Ishikawa (cell line): ENCODE measurements around the gene RPL18.

ENCODE experiments used
- CREB1 ChIP-seq: IDR thresholded peaks from 2 replicates; pipeline ENCODE4 v1.6.1; 2012; ENCODE audit warnings: low read depth
- ZBTB7A ChIP-seq: IDR thresholded peaks from 2 replicates; pipeline ENCODE4 v1.6.1; 2012; ENCODE audit warnings: low read depth
- TF ChIP-seq, protein P1 (sequence below): IDR thresholded peaks from 2 replicates; pipeline ENCODE4 v1.6.1; 2012; ENCODE audit warnings: low read depth, mild to moderate bottlenecking

DNA sequence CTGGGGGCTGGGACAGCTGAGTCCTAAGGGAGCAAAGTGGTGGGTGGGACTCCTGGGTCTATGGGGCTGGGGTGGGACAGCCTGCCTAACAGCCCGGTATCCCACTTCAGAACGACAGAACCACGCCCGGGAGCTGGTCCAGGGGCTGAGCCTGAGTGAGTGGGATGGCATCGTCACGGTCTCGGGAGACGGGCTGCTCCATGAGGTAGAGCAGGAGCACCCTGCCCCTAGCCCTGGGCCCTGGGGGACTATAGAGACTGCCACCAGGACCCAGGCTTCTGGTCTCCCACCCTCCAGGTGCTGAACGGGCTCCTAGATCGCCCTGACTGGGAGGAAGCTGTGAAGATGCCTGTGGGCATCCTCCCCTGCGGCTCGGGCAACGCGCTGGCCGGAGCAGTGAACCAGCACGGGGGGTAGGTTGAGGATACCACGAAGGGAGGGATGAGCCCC lies 8.9 kb upstream of the RPL18 start:
- TF ChIP-seq CREB1 (no peak), ZBTB7A (no peak)
- TF ChIP-seq, protein P1, sequence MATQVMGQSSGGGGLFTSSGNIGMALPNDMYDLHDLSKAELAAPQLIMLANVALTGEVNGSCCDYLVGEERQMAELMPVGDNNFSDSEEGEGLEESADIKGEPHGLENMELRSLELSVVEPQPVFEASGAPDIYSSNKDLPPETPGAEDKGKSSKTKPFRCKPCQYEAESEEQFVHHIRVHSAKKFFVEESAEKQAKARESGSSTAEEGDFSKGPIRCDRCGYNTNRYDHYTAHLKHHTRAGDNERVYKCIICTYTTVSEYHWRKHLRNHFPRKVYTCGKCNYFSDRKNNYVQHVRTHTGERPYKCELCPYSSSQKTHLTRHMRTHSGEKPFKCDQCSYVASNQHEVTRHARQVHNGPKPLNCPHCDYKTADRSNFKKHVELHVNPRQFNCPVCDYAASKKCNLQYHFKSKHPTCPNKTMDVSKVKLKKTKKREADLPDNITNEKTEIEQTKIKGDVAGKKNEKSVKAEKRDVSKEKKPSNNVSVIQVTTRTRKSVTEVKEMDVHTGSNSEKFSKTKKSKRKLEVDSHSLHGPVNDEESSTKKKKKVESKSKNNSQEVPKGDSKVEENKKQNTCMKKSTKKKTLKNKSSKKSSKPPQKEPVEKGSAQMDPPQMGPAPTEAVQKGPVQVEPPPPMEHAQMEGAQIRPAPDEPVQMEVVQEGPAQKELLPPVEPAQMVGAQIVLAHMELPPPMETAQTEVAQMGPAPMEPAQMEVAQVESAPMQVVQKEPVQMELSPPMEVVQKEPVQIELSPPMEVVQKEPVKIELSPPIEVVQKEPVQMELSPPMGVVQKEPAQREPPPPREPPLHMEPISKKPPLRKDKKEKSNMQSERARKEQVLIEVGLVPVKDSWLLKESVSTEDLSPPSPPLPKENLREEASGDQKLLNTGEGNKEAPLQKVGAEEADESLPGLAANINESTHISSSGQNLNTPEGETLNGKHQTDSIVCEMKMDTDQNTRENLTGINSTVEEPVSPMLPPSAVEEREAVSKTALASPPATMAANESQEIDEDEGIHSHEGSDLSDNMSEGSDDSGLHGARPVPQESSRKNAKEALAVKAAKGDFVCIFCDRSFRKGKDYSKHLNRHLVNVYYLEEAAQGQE, result no peak
